ENCODE results near the gene MAGEF1.

Gene MAGEF1

DNA sequence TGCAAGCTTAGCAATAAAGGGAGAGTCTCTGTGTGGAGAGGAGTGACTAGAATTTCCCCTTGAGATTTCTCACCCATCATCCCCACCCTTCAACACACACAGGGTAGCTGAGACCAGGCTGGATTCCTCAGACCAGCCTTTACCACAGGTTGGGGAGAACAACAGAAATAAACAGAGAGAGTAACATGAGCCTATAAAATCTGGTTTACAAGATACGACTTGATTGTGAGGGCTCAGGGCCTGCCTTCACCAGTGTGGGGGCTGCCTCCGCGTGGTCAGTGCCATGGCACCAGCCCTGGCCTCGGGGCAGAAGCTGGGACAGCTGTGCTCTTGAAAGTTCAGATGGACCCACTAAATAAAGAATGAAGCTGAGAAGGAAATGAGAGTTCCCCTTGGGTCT, 14.6 kb upstream of the MAGEF1 start:
- in situ Hi-C loops (cut with MboI; ENCODE audit: low sequenced_read_pairs), result no loop called here

DNA sequence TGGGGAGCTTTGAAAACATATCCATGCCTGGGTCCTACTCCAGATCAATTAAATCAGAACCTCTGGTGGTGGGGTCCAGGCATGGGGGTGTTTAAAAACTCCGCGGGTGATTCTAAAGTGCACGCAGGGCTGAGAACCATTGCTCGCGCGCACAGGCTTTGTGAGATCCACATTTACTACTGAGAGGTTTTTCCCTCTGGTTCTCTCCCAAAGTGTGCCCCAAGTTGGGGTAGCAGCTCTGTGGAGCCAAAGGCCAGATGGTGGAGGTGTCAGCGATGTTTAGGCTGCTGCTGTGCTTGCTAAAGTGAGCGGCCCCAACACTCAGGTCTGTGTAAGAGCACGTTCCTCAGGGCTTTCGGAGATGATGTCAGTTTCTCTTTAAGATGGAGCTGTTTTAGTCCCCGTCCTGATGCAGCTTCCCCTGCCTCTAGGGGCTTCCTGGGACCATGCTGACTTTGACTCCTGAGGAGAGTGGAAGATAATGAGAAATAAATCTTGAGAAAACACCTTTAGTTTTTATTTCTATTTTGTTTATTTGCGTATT, 13.4 kb upstream of the MAGEF1 start:
- in situ Hi-C loops (cut with MboI; ENCODE audit: low sequenced_read_pairs), result no loop called here

DNA sequence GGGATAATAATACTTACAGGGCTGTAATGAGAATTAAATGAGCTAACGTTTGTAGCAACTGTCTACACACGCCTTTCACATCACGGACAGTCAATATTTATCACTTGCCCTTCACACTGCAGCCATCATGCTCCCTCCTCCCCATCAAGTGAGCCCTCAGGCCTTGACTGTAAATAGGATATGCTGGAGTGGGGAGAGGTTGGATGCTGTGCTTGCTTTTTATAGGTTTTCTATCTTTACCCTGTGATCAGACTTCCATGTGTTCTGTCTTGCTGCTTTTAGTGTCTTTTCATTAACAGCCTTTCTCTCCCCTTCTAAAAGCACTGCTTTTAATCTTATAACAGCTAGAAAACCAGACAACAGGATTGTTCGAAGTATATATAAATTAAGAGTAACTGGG, 12.8 kb upstream of the MAGEF1 start:
- in situ Hi-C loops (cut with MboI; ENCODE audit: low sequenced_read_pairs), result no loop called here

DNA sequence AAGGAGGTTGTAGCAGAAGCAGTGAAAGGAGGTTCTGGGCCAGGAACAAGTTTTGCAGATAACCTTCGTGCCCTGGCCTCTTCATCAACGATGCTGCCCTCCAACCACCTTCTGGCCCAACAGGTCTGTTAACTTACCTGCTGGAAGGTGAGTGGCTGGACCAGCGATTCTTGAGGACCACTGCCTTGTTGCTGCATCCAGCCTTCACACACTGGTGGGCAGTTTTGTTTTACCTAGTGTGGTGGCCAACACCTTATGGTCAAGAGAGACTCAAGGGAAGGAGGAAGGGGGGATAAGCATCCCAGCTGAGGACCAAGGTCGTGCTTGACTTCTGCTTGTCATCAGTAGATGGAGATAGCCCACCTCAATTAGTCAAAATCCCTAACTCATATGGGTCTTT, 7.8 kb upstream of the MAGEF1 start:
- in situ Hi-C loops (cut with MboI; ENCODE audit: low sequenced_read_pairs), result no loop called here

DNA sequence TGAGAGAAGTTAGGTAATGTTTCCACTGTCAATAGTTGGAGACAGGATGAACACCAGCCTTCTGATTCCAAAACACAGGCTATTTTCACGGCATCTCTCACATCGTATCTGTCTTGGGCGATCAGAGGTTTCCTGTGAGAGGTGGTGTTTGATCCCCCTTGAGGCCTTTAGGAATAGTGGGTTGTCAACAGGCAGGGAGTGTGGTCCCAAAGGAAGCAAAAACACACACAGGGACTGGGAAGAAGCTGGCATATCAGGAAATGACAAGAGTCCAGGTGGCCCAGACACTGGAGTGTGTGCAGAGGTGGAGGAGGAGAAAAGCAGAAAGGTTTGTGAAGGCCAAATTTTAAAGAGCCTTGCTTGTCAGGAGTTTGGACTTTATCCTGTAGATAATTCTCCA, 6.6 kb upstream of the MAGEF1 start:
- in situ Hi-C loops (cut with MboI; ENCODE audit: low sequenced_read_pairs), result no loop called here

DNA sequence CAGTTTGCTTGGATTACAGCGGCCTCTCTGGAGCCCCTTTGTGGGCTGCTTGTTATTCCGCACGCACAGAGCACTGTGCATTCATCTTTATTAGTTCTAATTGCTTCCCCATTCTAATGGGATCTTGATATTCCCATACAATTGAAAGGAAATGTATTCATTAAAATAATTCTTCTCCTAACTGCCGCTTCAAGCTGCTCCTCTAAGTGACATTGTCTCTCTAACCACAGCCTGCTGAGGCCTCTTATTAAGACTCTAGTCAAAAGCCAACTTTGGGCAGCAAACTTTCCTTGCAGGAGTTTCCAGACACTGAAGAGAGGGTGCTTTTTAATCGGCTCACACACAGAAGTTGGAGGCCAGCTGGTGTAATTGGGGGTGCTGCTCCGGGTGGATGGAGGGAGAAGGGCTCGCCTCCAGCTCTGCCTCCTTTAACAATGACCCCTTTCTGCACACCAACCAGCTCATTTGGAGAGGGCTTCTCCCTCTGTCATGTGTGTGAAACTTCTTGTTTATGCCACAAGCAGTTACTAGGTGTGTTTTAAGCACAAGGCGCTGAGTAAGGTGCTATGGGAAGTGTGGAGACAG, 5.6 kb upstream of the MAGEF1 start:
- in situ Hi-C loops (cut with MboI; ENCODE audit: low sequenced_read_pairs), result no loop called here

DNA sequence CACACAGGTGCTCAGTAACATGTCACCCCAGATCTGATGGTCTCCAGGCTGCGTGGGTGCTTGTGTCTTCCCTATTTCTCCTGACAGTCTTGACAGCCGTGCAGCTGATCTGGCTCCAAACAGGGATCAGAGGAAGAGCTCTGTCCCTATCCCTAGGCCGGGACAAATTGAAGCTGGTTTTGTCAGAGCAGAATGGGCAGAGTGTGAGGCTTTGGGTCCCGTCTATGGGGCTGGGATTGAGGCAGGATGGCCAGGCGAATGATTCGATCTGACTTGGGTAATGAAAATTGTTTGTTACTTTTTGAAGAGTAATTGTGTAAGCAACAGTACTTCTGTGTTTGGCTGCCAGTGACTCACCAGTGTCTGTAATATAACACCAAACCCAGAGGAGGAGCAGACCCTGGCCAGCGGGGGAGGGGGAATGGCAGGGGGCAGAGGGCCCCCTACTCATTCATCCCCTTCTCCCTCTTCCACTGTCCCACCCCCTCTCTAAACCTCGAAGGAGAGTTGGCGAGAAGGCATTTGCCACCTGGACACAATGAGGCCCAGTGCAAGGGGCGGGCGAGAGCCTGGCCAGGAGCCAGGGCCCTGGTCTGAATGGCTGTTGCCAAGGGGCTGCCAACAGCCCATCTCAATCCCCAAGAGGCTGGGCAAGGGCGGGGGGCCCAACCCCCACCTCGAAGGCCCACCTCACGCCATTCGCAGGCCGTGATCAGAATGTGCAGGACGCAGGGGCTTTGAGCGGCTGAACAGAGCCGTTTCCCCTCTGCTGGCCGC, 4.9 kb upstream of the MAGEF1 start:
- in situ Hi-C loops (cut with MboI; ENCODE audit: low sequenced_read_pairs), result no loop called here

DNA sequence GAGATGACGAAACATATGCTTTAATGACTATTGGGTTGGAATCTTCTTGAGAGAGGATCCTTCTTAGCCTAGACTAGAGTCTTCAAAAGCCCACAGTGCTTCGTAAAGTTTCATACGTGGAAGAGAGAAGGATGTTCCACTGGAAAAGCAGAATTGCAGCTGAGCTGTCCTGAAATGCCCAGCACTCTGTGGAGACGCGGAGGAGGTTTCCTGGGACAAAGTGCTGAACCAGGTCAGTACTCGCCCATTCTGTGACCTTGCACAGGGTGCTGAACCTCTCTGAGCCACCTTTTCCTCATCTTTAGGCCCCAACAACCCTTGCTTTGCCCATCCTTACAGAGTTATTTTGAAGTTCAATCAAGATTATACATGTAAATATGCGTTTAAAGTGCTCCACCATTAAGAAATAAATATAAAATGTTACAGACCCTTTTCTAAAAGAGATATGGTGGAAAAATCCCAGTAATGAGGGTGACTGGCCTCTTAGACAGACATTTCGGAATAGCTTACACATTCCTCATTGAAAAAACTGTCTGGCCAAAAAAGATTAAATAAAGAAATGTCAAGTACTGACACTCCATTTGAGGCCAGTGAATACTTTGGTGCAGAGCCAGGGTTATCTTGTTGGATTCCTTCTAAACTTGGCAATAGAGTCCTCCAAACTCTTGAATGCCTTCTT, 4.2 kb upstream of the MAGEF1 start:
- in situ Hi-C loops (cut with MboI; ENCODE audit: low sequenced_read_pairs), result no loop called here

DNA sequence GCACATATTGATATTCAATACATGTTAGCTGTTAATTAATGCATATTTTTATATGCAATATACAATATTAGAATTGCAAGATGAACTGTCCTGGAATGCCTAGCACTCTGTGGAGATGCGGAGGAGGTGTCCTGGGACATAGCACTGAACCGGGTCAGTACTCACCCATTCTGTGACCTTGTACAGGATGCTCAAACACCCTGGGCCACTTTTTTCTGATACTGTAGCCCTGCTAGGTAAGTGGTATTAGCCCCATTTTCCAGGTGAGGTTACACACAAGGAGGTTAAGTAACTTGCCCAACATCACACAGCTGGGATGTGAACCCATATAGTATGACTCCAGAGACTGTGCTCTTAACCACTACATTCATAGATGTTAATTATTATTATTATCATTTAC, 1.7 kb upstream of the MAGEF1 start:
- in situ Hi-C loops (cut with MboI; ENCODE audit: low sequenced_read_pairs), result no loop called here

DNA sequence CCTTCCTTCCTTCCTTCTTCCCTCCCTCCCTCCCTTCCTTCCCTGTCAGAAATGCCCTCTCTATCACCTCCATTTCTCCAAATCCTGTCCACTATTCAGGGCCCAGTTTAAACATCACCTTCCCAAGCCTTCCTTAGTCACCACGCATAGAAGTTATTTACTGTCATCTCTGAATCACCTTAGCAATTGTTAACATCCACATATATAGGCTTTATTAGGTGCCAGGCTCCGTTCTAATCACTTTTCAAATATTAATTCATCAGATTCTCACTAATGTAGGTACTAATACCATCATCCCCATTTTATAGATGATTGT, 1.1 kb upstream of the MAGEF1 start:
- in situ Hi-C loops (cut with MboI; ENCODE audit: low sequenced_read_pairs), result no loop called here

DNA sequence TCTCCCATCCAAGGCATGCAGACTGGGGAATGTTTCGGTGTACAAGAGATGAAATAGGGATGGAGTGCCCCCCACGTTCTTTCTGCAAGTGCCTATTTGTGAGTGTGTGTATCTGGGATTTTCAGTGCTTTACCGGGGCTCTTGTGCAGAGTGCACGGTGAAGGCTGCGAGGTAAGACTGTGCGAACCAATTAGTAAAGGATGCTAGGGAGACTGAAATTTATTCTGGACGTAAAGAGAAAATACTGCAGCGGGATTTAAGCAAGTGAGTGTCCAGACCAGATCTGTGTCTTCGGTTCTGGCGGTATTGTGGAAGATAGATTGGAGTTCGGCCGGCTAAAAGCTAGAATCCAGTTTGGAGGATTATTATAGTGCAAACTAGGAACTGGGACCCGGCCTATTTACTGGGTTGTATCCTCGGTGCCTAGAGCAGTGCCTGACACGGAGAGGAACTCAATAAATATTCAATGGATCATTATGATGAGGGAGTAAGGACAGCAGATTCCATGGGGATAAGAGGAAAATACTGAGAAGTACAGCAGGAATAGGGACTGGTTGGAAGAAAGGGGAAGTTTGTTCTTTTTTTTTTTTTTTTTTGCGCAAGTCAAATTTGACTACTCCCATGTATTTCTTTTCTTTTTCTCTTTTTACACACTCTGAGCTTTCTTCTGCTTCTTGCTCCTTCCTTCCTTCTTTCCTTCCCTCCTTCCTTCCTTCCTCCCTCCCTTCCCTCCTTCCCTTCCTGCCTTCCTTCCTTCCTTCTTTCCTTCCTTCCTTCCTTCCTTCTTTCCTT, 580 bp upstream of the MAGEF1 start:
- in situ Hi-C loops (cut with MboI; ENCODE audit: low sequenced_read_pairs), result no loop called here

DNA sequence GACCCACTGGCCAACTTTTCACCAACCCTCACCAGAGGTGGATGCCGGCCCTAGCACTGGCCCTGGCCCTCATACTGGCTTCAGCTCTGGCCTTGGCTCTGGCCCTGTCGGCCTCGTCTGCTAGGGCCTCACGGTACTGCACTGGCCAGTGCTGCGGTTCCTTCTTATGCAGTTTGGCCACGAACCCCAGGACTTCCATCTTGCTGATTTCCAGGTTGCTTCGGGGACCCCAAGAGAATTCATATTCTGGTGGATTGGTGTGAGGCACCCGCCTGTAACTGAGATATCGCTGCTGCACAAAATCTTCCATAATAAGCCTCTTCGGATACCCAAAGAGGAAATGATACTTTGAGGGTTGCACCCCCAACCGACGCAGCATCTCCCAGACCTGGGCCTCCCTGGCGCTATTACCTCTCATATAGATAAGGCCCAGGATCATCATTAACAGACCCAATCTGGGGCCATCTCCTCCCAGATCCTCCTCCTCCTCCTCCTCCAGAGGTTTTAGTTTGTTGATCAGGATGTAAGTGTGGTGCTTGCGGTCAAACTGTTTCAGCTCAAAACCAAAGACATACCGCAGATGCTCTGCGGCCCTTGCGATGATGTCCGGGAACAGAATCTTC, 883 bp downstream of the MAGEF1 start:
- in situ Hi-C loops (cut with MboI; ENCODE audit: low sequenced_read_pairs), result no loop called here

DNA sequence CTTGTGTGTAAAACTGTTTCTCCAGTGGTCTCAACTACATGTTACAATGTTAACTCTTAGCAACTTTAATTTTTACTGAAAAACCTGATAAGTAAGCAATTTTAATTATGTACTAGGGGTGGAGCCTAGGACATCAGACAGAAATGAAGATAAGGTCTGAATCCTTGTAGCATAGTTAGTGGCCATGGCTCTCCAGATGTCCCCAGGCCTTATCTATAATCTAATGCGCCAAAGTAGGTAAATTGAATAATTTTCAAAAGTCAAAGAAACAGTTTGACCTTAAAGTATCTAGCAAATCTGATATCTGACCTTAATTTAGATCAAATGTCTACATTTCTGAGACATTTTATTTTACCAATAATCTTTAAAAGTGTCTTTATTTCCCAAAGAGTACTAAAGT, 8.2 kb downstream of the MAGEF1 start:
- in situ Hi-C loops (cut with MboI; ENCODE audit: low sequenced_read_pairs), result no loop called here

DNA sequence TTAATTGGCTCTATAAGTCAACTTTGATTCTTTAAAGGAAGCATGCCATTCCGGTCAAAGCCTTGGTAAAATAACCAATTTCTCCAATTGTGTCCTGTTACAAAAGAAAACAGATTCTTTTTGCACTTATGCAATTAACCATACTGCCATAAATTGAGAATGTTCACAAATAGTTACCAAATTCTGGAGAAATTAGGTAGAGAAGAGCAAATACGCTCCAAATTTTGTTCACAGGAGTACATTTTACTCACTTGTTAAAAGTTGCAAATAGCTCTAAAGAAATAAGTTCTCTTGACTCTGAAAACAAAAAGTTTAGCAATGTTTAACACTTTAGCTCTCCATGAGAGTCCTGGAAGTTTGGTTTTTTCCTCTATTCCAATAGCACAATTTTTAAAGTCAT, 11.1 kb downstream of the MAGEF1 start:
- in situ Hi-C loops (cut with MboI; ENCODE audit: low sequenced_read_pairs), result no loop called here

DNA sequence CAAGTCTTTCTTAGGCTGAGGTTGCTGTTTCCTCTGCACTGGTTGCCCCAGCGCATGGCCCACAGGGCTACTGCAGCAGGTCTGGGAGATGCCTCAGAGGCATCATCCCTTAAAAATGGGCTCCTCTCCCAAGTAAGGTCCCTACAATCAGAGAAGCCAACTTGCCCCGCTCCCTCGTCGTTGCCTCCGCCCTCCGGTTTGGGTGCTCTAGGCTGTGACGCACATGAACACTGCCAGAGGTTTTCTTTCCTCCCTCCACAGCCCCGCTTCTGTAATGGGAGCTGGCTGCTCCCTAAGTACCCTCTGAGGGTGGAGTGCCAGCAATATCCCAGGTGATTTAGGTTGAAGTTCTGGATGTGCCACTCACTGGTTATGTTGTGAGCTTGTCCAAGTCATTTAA, 14.0 kb downstream of the MAGEF1 start:
- in situ Hi-C loops (cut with MboI; ENCODE audit: low sequenced_read_pairs), result no loop called here

DNA sequence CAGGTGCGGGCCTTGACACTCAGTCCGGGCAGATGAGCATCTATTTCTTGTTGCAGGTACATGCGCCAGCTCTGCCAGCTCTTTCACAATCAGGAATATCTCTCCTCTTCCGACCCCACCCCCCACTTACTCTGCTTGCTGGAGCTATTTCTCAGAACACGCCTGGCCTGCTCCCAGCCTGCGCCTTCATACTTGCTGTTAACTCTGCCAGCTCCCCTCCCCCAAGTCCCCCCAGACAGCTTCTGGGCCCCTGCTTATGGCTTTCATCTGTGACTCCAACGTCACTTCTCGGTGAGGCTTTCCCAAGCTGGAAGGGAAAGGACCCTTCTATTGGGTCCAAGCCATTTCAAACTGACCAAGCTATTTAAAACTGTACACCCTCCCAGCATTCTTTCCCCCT, 15.2 kb downstream of the MAGEF1 start:
- in situ Hi-C loops (cut with MboI; ENCODE audit: low sequenced_read_pairs), result no loop called here

DNA sequence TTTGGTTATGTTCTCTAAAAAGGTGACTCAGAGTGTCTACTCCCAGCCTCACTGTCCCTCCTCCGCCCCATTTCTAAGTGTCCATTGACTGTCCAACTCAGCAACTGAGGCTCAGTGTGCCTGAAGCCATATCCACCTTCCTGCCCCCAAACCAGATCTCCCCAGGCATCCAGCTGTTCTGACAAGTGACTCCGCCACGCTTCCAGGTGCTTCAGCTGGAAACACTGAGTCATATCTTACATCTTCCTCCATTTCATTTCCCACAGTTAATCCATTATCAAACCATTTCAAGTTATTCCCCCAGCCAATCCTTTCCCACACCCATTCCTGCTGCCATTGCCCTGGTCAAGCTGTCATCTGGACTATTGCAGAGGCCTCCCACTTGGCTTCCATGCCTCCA, 17.1 kb downstream of the MAGEF1 start:
- in situ Hi-C loops (cut with MboI; ENCODE audit: low sequenced_read_pairs), result no loop called here

DNA sequence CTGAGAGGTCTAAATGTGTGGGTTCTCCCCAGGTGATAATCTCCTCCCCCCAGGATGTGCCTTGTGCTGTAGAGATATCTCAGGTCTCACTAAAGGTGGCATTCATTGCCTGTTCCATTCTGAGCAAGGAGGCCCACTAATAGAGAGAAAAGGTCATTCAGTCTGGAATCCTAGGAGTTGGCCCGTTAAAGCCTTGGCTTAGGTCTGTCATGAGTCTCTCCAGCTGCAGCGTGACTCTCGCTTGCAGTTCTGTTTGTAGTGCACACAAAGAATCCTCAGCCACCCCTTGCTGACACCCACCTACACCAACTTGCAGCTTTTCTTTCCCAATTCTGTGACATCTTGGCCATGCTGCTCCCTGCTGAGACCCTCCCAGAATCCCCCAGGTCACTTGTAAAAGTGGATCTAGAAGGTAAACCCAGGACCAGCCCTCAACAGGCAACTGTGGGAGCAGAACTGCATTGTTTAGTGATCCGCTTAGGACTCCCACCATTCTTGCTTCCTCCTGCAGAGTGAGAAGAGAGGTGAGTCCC, 17.7 kb downstream of the MAGEF1 start:
- in situ Hi-C loops (cut with MboI; ENCODE audit: low sequenced_read_pairs), result no loop called here

DNA sequence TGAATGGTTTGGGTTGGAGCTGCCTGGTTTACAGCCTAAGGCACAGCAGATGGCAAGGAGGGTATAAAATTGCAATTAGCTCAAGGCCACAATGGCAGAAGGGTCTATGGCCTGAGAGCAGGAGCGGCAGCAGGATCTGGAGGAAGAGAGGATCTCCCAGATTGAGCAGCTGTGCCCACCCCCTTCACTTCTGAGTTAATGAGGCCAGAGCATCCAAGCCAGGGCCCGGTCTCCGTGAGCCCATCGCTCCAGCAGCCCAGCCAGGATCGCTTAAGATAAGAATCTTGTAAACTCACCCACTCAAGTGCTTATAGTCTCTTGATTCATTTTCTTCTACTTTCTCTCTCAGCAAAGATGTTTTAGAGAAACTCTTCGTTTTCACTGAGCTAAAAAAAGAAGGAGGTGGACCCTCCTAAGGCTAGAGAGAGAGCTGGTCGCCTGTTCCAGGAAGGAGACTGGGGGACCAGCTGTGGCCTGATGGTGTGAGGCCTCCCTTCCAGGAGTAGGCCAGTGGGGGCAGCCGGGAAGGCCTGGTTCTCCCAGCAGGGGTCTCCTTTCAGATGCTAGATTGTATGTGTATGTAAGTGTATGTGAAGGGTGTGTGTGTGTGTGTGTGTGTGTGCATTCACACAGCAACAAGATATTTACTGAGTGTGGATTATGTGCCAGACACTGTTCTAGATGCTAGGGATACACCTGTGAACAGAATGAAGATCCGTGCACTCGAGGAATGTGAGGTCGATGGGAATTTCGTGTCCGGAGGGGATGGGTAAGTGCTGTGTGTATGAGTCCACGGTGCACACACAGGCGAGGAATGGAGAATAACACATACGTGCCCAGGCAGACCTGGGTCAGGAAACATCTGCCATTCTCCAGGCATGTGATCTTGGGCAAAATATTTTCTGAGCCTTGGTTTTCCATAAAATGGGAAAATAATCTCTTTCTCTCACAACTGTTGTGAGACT, 18.6 kb downstream of the MAGEF1 start:
- in situ Hi-C loops (cut with MboI; ENCODE audit: low sequenced_read_pairs), result no loop called here
